Gastrocnemius medialis (tissue), 4 donors: ENCODE results near the gene RCN2.

Source experiments
- CTCF ChIP-seq, 5 experiments: fragments of 450-650 bp in 3 of 5; fragments of 200-600 bp in 2 of 5; sonication (generic) in 2 of 5; IDR thresholded peaks in 4 of 5; conservative IDR thresholded peaks in 1 of 5; 1 replicate in 4 of 5; 2 replicates in 1 of 5; pipeline ENCODE4 v1.5.1; 2016 to 2019; ENCODE audit warnings: antibody characterized with exemption in 5 of 5, mild to moderate bottlenecking in 3 of 5, moderate library complexity in 3 of 5
- POLR2A ChIP-seq, 2 donors: fragments of 450-650 bp; IDR thresholded peaks; one replicate each; pipeline ENCODE4 v1.6.1; 2017; ENCODE audit warnings: antibody characterized with exemption in 2 of 2, mild to moderate bottlenecking in 2 of 2, moderate library complexity in 2 of 2

- TF ChIP-seq POLR2A (IDR thresholded peaks at IDR 0.05) (no peak), CTCF (IDR thresholded peaks at IDR 0.05 in 4 of 5, conservative IDR thresholded peaks at IDR 0.05 in 1 of 5) (no peak)
Measured at GRCh38 chr15:76962337-76963013, 30.9 kb downstream of the RCN2 start.
